Keratinocyte (primary cell): ENCODE data around the gene PRLHR. TPM values are rescaled to one million over a fixed set of nuclear protein-coding genes. Genes with fewer than 3 reads are reported as not detected.
A peak's percentile ranks its signal among the peaks of the same experiment; 100 is the strongest.

Experiments used
- DNase-seq: peaks from one replicate; pipeline ENCODE4 v3.0.0-alpha.2; 2011; ENCODE audit warnings: low read depth, missing footprints, low spot score
- FAIRE-seq: peaks from 2 replicates; lab custom pipeline; 2011; peaks lifted over from hg19 to GRCh38; lab: Jason Lieb, UNC
- H2AFZ ChIP-seq: 2 replicates; pipeline ENCODE4 v1.6.0; 2012; ENCODE audit warnings: low read length, control low read depth, inconsistent platforms; ENCODE audit not compliant: control insufficient read depth
- H3K27ac ChIP-seq: 2 replicates; pipeline ENCODE4 v1.5.1; 2011; ENCODE audit warnings: low read length; ENCODE audit not compliant: control insufficient read depth, insufficient read depth
- H3K27me3 ChIP-seq: 3 replicates; pipeline ENCODE4 v1.6.0; 2011; ENCODE audit warnings: low read length; ENCODE audit not compliant: control insufficient read depth, insufficient read depth; ENCODE audit errors: extremely low read depth
- H3K36me3 ChIP-seq, 2 experiments: 2 replicates in 1 of 2; 3 replicates in 1 of 2; pipeline ENCODE4 v1.5.1; 2011; ENCODE audit warnings: low read length in 2 of 2, mild to moderate bottlenecking in 1 of 2; ENCODE audit not compliant: control insufficient read depth in 2 of 2, insufficient read depth in 2 of 2; ENCODE audit errors: extremely low read depth in 1 of 2
- H3K4me1 ChIP-seq: 3 replicates; pipeline ENCODE4 v1.5.1; 2011; ENCODE audit warnings: low read length; ENCODE audit not compliant: control insufficient read depth, insufficient read depth; ENCODE audit errors: extremely low read depth
- H3K4me2 ChIP-seq: 3 replicates; pipeline ENCODE4 v1.6.0; 2011; ENCODE audit warnings: low read depth, low read length; ENCODE audit not compliant: control insufficient read depth, insufficient read depth; ENCODE audit errors: extremely low read depth
- H3K4me3 ChIP-seq, 3 experiments: fragments of 200-600 bp in 1 of 3; sonication (generic) in 1 of 3; 2 replicates in 2 of 3; 3 replicates in 1 of 3; pipeline ENCODE4 v1.5.1; 2011 to 2016; ENCODE audit warnings: low read length in 3 of 3, mild to moderate bottlenecking in 3 of 3, control low read depth in 2 of 3, inconsistent platforms in 1 of 3, low read depth in 1 of 3, mixed read lengths in 1 of 3, mixed run types in 1 of 3, moderate library complexity in 1 of 3; ENCODE audit not compliant: control insufficient read depth in 2 of 3, insufficient read depth in 2 of 3; ENCODE audit errors: extremely low read depth in 1 of 3
- H3K79me2 ChIP-seq: 2 replicates; pipeline ENCODE4 v1.6.0; 2012; ENCODE audit warnings: low read length; ENCODE audit not compliant: control insufficient read depth, insufficient read depth
- H3K9ac ChIP-seq: 3 replicates; pipeline ENCODE4 v1.6.0; 2011; ENCODE audit warnings: low read length; ENCODE audit not compliant: control insufficient read depth, insufficient read depth; ENCODE audit errors: extremely low read depth
- H3K9me1 ChIP-seq: 3 replicates; pipeline ENCODE4 v1.6.0; 2011; ENCODE audit warnings: low read length; ENCODE audit not compliant: control insufficient read depth, insufficient read depth; ENCODE audit errors: extremely low read depth
- H3K9me3 ChIP-seq: 2 replicates; pipeline ENCODE4 v1.5.1; 2012; ENCODE audit warnings: low read depth, low read length; ENCODE audit not compliant: control insufficient read depth
- H4K20me1 ChIP-seq: 3 replicates; pipeline ENCODE4 v1.6.0; 2011; ENCODE audit warnings: low read length; ENCODE audit not compliant: control insufficient read depth, insufficient read depth; ENCODE audit errors: extremely low read depth
- CTCF ChIP-seq, 3 experiments: IDR thresholded peaks in 1 of 3; conservative IDR thresholded peaks in 1 of 3; optimal IDR thresholded peaks in 1 of 3; 2 replicates in 2 of 3; 3 replicates in 1 of 3; pipeline versions ENCODE3 to v1.5.1; 2011; ENCODE audit warnings: low read length in 3 of 3, mild to moderate bottlenecking in 3 of 3, moderate library complexity in 2 of 3, control low read depth in 1 of 3, inconsistent platforms in 1 of 3; ENCODE audit not compliant: insufficient read depth in 2 of 3; ENCODE audit errors: extremely low read depth in 1 of 3
- EZH2 ChIP-seq: IDR thresholded peaks from one replicate; pipeline ENCODE4 v1.6.1; 2012; ENCODE audit warnings: inconsistent platforms, mild to moderate bottlenecking, low read length, moderate library complexity
- dilution Hi-C: fragments of 300-500 bp; cut with MboI; formaldehyde crosslinking; loops from one replicate; pipeline ENCODE4 v1.7.0; 2020; ENCODE audit warnings: low sequenced_read_pairs; ENCODE audit not compliant: extremely low pct_ligation_motif_present
- polyA plus RNA-seq, 5 experiments: library from polyadenylated mRNA; depleted of rRNA in 3 of 5; stranded (reverse) in 3 of 5; stranded (forward) in 1 of 5; unstranded in 1 of 5; fragments of >200 nt; gene quantifications; 1 replicate in 1 of 5; 2 replicates in 3 of 5; 3 replicates in 1 of 5; pipeline versions ENCODE4 v1.2.1 to v1.2.3, GENCODE V29; 2011 to 2012; ENCODE audit warnings: missing spikeins in 2 of 5, low read depth in 1 of 5, low replicate concordance in 1 of 5

The PRLHR gene
- polyA plus RNA-seq, 1 donor (not counting 4 experiments of a cell fraction or from before 2014, with no cell fraction given), result not detected

- no peaks in the 10 kb centered on the region for H3K79me2 ChIP-seq
- no peak overlapping the region for H3K4me2 ChIP-seq
- H3K4me1 ChIP-seq, result peaks cover 3% of the 10 kb centered on the region
- no peaks in the 10 kb centered on the region for H3K9me1 ChIP-seq
- no peak overlapping the region for H3K4me3 ChIP-seq
- no peak overlapping the region for H3K9ac ChIP-seq
- dilution Hi-C loops, result no loop called here
- no peaks in the 10 kb centered on the region for H3K27me3 ChIP-seq
- no peak overlapping the region for H3K27ac ChIP-seq
- no peaks in the 10 kb centered on the region for H3K36me3 ChIP-seq
- H3K9me3 ChIP-seq, result peaks cover 2% of the 10 kb centered on the region
- FAIRE-seq (no peak), DNase-seq (no peak)
- H4K20me1 ChIP-seq, result no peaks in the 10 kb centered on the region
- TF ChIP-seq EZH2 (no peak), CTCF (optimal IDR thresholded peaks at IDR 0.05 in 1 of 3, IDR thresholded peaks at IDR 0.05 in 1 of 3, conservative IDR thresholded peaks at IDR 0.05 in 1 of 3; ENCODE audit: extremely low read depth in 1 of 3, insufficient read depth in 2 of 3, low read length in 3 of 3) (peak; percentile 37 to 76 (median 50))
- no peak overlapping the region for H2AFZ ChIP-seq
Measured at GRCh38 chr10:118564652-118565051, 30.8 kb downstream of the PRLHR start.

- FAIRE-seq (no peak), DNase-seq (no peak)
- Histone ChIP-seq H3K4me2 (no peak overlapping the region), H3K36me3 (no peaks in the 10 kb centered on the region), H3K27ac (no peak overlapping the region), H3K27me3 (no peaks in the 10 kb centered on the region), H3K79me2 (no peaks in the 10 kb centered on the region), H2AFZ (no peak overlapping the region), H3K4me1 (peaks cover 3% of the 10 kb centered on the region), H3K9me3 (peaks cover 2% of the 10 kb centered on the region), H3K9ac (no peak overlapping the region), H4K20me1 (no peaks in the 10 kb centered on the region), H3K9me1 (no peaks in the 10 kb centered on the region), H3K4me3 (no peak overlapping the region)
- dilution Hi-C loops, result no loop called here
- no peak for TF ChIP-seq EZH2
- no peak for TF ChIP-seq CTCF (optimal IDR thresholded peaks at IDR 0.05 in 1 of 3, IDR thresholded peaks at IDR 0.05 in 1 of 3, conservative IDR thresholded peaks at IDR 0.05 in 1 of 3; ENCODE audit: extremely low read depth in 1 of 3, insufficient read depth in 2 of 3, low read length in 3 of 3)
Measured at GRCh38 chr10:118564114-118564513, 31.3 kb downstream of the PRLHR start.
